H1 (cell line): Measurements from ENCODE around the gene SENP3. TPM values are rescaled to one million over a fixed set of nuclear protein-coding genes. Genes with fewer than 3 reads are reported as not detected.

Experiments used
- CTCF ChIA-PET: fragments of 300-600 bp; sonication (Branson Sonifier 250); formaldehyde crosslinking; loops from one replicate; lab custom pipeline; 2021; ENCODE audit not compliant: partially characterized antibody; lab: Charles Lee
- POLR2A ChIA-PET: fragments of 300-600 bp; sonication (Branson Sonifier 250); formaldehyde crosslinking; loops from one replicate; lab custom pipeline; 2021; ENCODE audit warnings: inconsistent platforms; ENCODE audit not compliant: partially characterized antibody; lab: Charles Lee
- DNase-seq, 2 experiments: peaks; one replicate each; pipeline versions ENCODE4 v3.0.0 to v3.0.0-alpha.2; 2010 to 2022; ENCODE audit warnings: low spot score in 2 of 2, low read depth in 1 of 2, mixed read lengths in 1 of 2
- FAIRE-seq: peaks from 2 replicates; lab custom pipeline; 2011; peaks lifted over from hg19 to GRCh38; lab: Jason Lieb, UNC
- H2AFZ ChIP-seq: 2 replicates; pipeline ENCODE4 v1.8.1; 2012; ENCODE audit warnings: low read length, inconsistent platforms
- H2AK5ac ChIP-seq: 2 replicates; pipeline ENCODE4 v1.6.1; 2013; ENCODE audit warnings: low read depth, low read length
- H2BK120ac ChIP-seq: replicated peaks from 2 replicates; pipeline ENCODE3; 2013; ENCODE audit warnings: low read depth, low read length, inconsistent platforms
- H2BK12ac ChIP-seq: 2 replicates; pipeline ENCODE4 v1.6.1; 2013; ENCODE audit warnings: low read depth, low read length
- H2BK15ac ChIP-seq: 2 replicates; pipeline ENCODE4 v1.6.1; 2013; ENCODE audit warnings: low read length
- H2BK20ac ChIP-seq: 2 replicates; pipeline ENCODE4 v1.6.1; 2013; ENCODE audit warnings: low read length
- H2BK5ac ChIP-seq: 2 replicates; pipeline ENCODE4 v1.6.1; 2013; ENCODE audit warnings: low read depth, low read length
- H3K14ac ChIP-seq: 2 replicates; pipeline ENCODE4 v1.6.1; 2013; ENCODE audit warnings: inconsistent platforms; ENCODE audit not compliant: insufficient read length
- H3K18ac ChIP-seq: 2 replicates; pipeline ENCODE4 v1.6.1; 2013; ENCODE audit warnings: low read length; ENCODE audit errors: extremely low read depth
- H3K23ac ChIP-seq: 2 replicates; pipeline ENCODE4 v1.6.1; 2013; ENCODE audit warnings: inconsistent platforms; ENCODE audit not compliant: insufficient read length
- H3K23me2 ChIP-seq: 2 replicates; pipeline ENCODE4 v1.6.1; 2013; ENCODE audit warnings: low read depth, low read length
- H3K27ac ChIP-seq: 2 replicates; pipeline ENCODE4 v1.6.1; 2011; ENCODE audit warnings: low read depth, low read length, inconsistent platforms
- H3K27me3 ChIP-seq, 4 experiments: replicated peaks in 1 of 4; 1 replicate in 1 of 4; 2 replicates in 3 of 4; pipeline versions ENCODE4 v1.6.1 to v1.8.1; 2011 to 2013; ENCODE audit warnings: low read length in 3 of 4, mild to moderate bottlenecking in 3 of 4, inconsistent platforms in 2 of 4, mixed read lengths in 2 of 4, moderate library complexity in 1 of 4; ENCODE audit not compliant: control insufficient read depth in 3 of 4, insufficient read depth in 3 of 4; ENCODE audit errors: extremely low read depth in 1 of 4
- H3K36me3 ChIP-seq, 4 experiments: 2 replicates each; pipeline versions ENCODE4 v1.6.1 to v1.8.1; 2011 to 2013; ENCODE audit warnings: mild to moderate bottlenecking in 4 of 4, low read length in 3 of 4, moderate library complexity in 2 of 4, control low read depth in 1 of 4, inconsistent platforms in 1 of 4; ENCODE audit not compliant: insufficient read depth in 4 of 4, control insufficient read depth in 2 of 4
- H3K4ac ChIP-seq: replicated peaks from 2 replicates; pipeline ENCODE3; 2013; ENCODE audit warnings: low read length, low read depth, mixed read lengths, inconsistent platforms; ENCODE audit not compliant: insufficient read length
- H3K4me1 ChIP-seq, 4 experiments: replicated peaks in 1 of 4; 1 replicate in 1 of 4; 2 replicates in 3 of 4; pipeline versions ENCODE4 v1.6.1 to v1.8.1; 2011 to 2013; ENCODE audit warnings: low read length in 3 of 4, inconsistent platforms in 2 of 4, mixed read lengths in 1 of 4; ENCODE audit not compliant: insufficient read depth in 4 of 4, control insufficient read depth in 3 of 4
- H3K4me2 ChIP-seq, 2 experiments: 2 replicates each; pipeline versions ENCODE4 v1.6.1 to v1.8.1; 2011 to 2013; ENCODE audit warnings: low read depth in 2 of 2, low read length in 2 of 2, control low read depth in 1 of 2, inconsistent platforms in 1 of 2, mild to moderate bottlenecking in 1 of 2; ENCODE audit not compliant: insufficient read depth in 1 of 2
- H3K4me3 ChIP-seq, 4 experiments: fragments of 200-600, 300-600 bp in 1 of 4; sonication (generic), shearing (Covaris generic), sonication (Bioruptor Twin) in 1 of 4; 2 replicates each; pipeline versions ENCODE4 v1.5.1 to v1.8.1; 2011 to 2016; ENCODE audit warnings: low read length in 4 of 4, low read depth in 3 of 4, control low read depth in 2 of 4, inconsistent platforms in 2 of 4, mild to moderate bottlenecking in 2 of 4, mixed read lengths in 1 of 4, moderate library complexity in 1 of 4; ENCODE audit not compliant: insufficient read depth in 2 of 4; ENCODE audit errors: extremely low read depth in 1 of 4
- H3K56ac ChIP-seq: replicated peaks from 2 replicates; pipeline ENCODE3; 2013; ENCODE audit warnings: low read depth, mild to moderate bottlenecking, mixed read lengths, low read length, inconsistent platforms; ENCODE audit not compliant: insufficient read length
- H3K79me1 ChIP-seq: 2 replicates; pipeline ENCODE4 v1.6.1; 2013; ENCODE audit warnings: low read depth, low read length, control low read depth
- H3K79me2 ChIP-seq, 2 experiments: 2 replicates each; pipeline versions ENCODE4 v1.6.1 to v1.8.1; 2012 to 2013; ENCODE audit warnings: low read length in 2 of 2, mild to moderate bottlenecking in 2 of 2, inconsistent platforms in 1 of 2; ENCODE audit not compliant: insufficient read depth in 2 of 2, control insufficient read depth in 1 of 2
- H3K9ac ChIP-seq, 4 experiments: replicated peaks in 1 of 4; 1 replicate in 1 of 4; 2 replicates in 3 of 4; pipeline versions ENCODE4 v1.6.1 to v1.8.1; 2011 to 2013; ENCODE audit warnings: low read depth in 3 of 4, low read length in 3 of 4, control low read depth in 2 of 4, mild to moderate bottlenecking in 2 of 4, moderate library complexity in 2 of 4, inconsistent platforms in 1 of 4; ENCODE audit errors: extremely low read depth in 1 of 4
- H3K9me3 ChIP-seq, 2 experiments: 2 replicates each; pipeline versions ENCODE4 v1.6.1 to v1.8.1; 2012 to 2013; ENCODE audit warnings: mild to moderate bottlenecking in 2 of 2, moderate library complexity in 2 of 2, control low read depth in 1 of 2, inconsistent platforms in 1 of 2, low read depth in 1 of 2, low read length in 1 of 2, mixed read lengths in 1 of 2; ENCODE audit not compliant: insufficient read depth in 2 of 2
- H4K20me1 ChIP-seq, 2 experiments: replicated peaks in 1 of 2; 2 replicates each; pipeline versions ENCODE3 to v1.8.1; 2011 to 2013; ENCODE audit warnings: inconsistent platforms in 2 of 2, low read length in 2 of 2, mild to moderate bottlenecking in 1 of 2; ENCODE audit not compliant: insufficient read depth in 2 of 2, control insufficient read depth in 1 of 2
- H4K5ac ChIP-seq: 2 replicates; pipeline ENCODE4 v1.6.1; 2013; ENCODE audit warnings: low read length, low read depth, mixed read lengths, inconsistent platforms; ENCODE audit not compliant: insufficient read length
- H4K8ac ChIP-seq: 2 replicates; pipeline ENCODE4 v1.8.0; 2013; ENCODE audit warnings: mild to moderate bottlenecking, moderate library complexity, low read length, inconsistent platforms; ENCODE audit not compliant: insufficient read depth; ENCODE audit errors: extremely low read depth
- H4K91ac ChIP-seq: replicated peaks from 2 replicates; pipeline ENCODE3; 2013; ENCODE audit warnings: low read length, mixed read lengths, inconsistent platforms; ENCODE audit not compliant: insufficient read length
- HDAC6 ChIP-seq: IDR thresholded peaks from one replicate; pipeline ENCODE4 v1.7.1; 2012; ENCODE audit warnings: low read depth, mild to moderate bottlenecking, inconsistent platforms, low read length, moderate library complexity
- PHF8 ChIP-seq: fragments of 200-600 bp; sonication (generic); conservative IDR thresholded peaks from 2 replicates; pipeline ENCODE4 v1.7.1; 2012; ENCODE audit warnings: low read depth, mild to moderate bottlenecking, inconsistent platforms, low read length, moderate library complexity
- USF2 ChIP-seq: IDR thresholded peaks from 2 replicates; pipeline ENCODE4 v1.6.1; 2011; ENCODE audit warnings: low read length, improper control_type of control experiment
- WGBS, 2 experiments: shearing (Covaris generic) in 1 of 2; methylation state at CpG; one replicate each; pipeline versions ENCODE4 v1.1.6 to v1.1.7; 2013 to 2015; ENCODE audit warnings: low lambda C conversion rate in 2 of 2, mixed read lengths in 2 of 2, inconsistent platforms in 1 of 2, low coverage in 1 of 2, missing lambda C conversion rate in 1 of 2; ENCODE audit not compliant: insufficient replicate concordance in 2 of 2, insufficient coverage in 1 of 2, insufficient read length in 1 of 2; ENCODE audit errors: extremely low coverage in 1 of 2, missing lambda C conversion rate in 1 of 2; 5-methylcytosine and 5-hydroxymethylcytosine counted together
- polyA plus RNA-seq, 7 experiments: library from polyadenylated mRNA; depleted of rRNA in 3 of 7; stranded (reverse) in 5 of 7; unstranded in 2 of 7; fragments of >200 nt in 5 of 7; fragments of 200-250 nt in 2 of 7; gene quantifications; 1 replicate in 5 of 7; 2 replicates in 1 of 7; 4 replicates in 1 of 7; pipeline versions ENCODE4 v1.2.1 to v1.2.3, GENCODE V29; 2011 to 2013; ENCODE audit warnings: missing spikeins in 2 of 7, mixed read lengths in 2 of 7
- total RNA-seq: library from RNA; stranded (reverse); fragmentation: NEBNext Ultra II Directional; extraction: Animal tissue kit (Norgen Biotek cat#: 25700); gene quantifications from 2 replicates; pipeline ENCODE4 v1.2.1, GENCODE V29; 2021

Gene SENP3
- total and polyA plus RNA-seq, 2 of the 8 experiments (the other 6 are each of a cell fraction or from before 2014, with no cell fraction given): 86.2 to 129 TPM

- H3K79me1 ChIP-seq: no peaks in the 10 kb centered on the region; the same call in none of the 2 replicates
- H3K4ac ChIP-seq: no peak overlapping the region
- peaks cover 9 to 33% (median 18%) of the 10 kb centered on the region in 4 experiments; a peak in 7 of 8 replicates for H3K36me3 ChIP-seq
- no peak overlapping the region for H2AFZ ChIP-seq
- H2BK120ac ChIP-seq: no peak overlapping the region
- H3K79me2 ChIP-seq: no peaks in the 10 kb centered on the region
- ChIA-PET CTCF (interaction anchor here (0.6 to 2.8 kb wide), 36 partner anchors 8 to 252 kb away, joined by 3 to 24 read pairs (median 4); partner anchors contain the start of genes ACAP1, CD68, FXR2 and PLSCR3), POLR2A (interaction anchor here (0.7 to 28.5 kb wide), 34 partner anchors 10 to 618 kb away, joined by 3 to 1144 read pairs (median 5); partner anchors contain the start of genes ATP1B2, CD68, DNAH2 and EFNB3)
- H4K5ac ChIP-seq: peak overlapping the region; percentile 18
- H3K18ac ChIP-seq: peak overlapping the region; percentile 60
- 59% methylated on average over 24 of the region's 30 CpGs; no CpG with 5 or more reads in 1 of the 2 experiments for WGBS, 2 experiments
- no peaks in the 10 kb centered on the region for H3K9me3 ChIP-seq
- H3K23ac ChIP-seq: no peak overlapping the region
- FAIRE-seq (no peak), DNase-seq (no peak)
- H2BK12ac ChIP-seq: no peak overlapping the region
- peaks cover 18% of the 10 kb centered on the region; the same call in 1 of the 2 replicates for H3K23me2 ChIP-seq
- peaks cover 6 to 25% (median 18%) of the 10 kb centered on the region in 4 experiments for H3K4me1 ChIP-seq
- H4K8ac ChIP-seq: peak overlapping the region; percentile 54; the same call in 1 of the 2 replicates
- H3K9ac ChIP-seq: peak overlapping the region in 3 of 4 experiments; percentile 34 to 40 (median 40); a peak in 4 of 7 replicates
- no peak overlapping the region for H3K27ac ChIP-seq
- peak overlapping the region; percentile 59 to 73 (median 69) for H3K4me3 ChIP-seq
- H2BK15ac ChIP-seq: no peak overlapping the region; the same call in 1 of the 2 replicates
- H2BK5ac ChIP-seq: no peak overlapping the region
- H4K91ac ChIP-seq: no peak overlapping the region
- H3K56ac ChIP-seq: no peak overlapping the region
- H2BK20ac ChIP-seq: no peak overlapping the region
- no peak overlapping the region; the same call in 1 of the 2 replicates for H2AK5ac ChIP-seq
- peak overlapping the region; percentile 71 to 85 for H3K4me2 ChIP-seq
- no peak overlapping the region for H3K14ac ChIP-seq
- no peaks in the 10 kb centered on the region for H3K27me3 ChIP-seq
- peaks cover 0 to 2% of the 10 kb centered on the region in 2 experiments for H4K20me1 ChIP-seq
- TF ChIP-seq USF2 (no peak), HDAC6 (no peak), PHF8 (0 out of 2 replicates have a peak, but pooled peaks have one; percentile 10)
Measured at GRCh38 chr17:7588553-7589203, 27.0 kb downstream of the SENP3 start.
